GM12801 (cell line): ENCODE data around the gene ATP9B.

Source experiments
- TF ChIP-seq, protein P1 (sequence below): IDR thresholded peaks from one replicate; pipeline ENCODE4 v1.5.1; 2011; ENCODE audit warnings: control low read depth; ENCODE audit not compliant: insufficient read length; ENCODE audit errors: extremely low read depth

The ATP9B gene

DNA sequence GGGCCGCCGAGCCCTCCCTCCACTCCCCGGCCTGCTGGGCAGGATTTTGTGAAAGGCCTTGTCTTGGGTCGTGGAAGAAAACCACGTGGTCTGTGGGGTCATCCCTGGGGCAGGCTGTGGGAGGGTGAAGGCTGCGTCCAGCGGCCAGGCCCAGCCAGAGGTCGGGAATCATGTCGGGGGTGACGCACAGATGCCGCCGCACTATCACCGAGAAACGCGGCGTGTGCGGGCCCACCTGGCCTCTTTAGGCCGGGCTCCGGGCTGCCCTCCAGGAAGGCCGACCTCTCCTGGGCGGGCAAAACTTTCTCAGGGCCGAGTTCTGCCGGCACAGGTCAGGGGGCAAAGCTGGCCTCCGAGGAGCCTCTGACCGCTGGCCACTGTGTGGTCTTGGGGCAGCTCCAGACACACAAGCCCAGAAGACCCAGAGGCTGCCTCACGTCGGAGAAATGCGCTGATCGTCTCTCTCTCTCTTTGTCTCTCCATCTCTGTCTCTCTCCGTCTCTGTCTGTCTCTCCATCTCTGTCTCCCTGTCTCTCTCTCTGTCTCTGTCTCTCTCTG, 354.9 kb downstream of the ATP9B start:
- TF ChIP-seq, protein P1, sequence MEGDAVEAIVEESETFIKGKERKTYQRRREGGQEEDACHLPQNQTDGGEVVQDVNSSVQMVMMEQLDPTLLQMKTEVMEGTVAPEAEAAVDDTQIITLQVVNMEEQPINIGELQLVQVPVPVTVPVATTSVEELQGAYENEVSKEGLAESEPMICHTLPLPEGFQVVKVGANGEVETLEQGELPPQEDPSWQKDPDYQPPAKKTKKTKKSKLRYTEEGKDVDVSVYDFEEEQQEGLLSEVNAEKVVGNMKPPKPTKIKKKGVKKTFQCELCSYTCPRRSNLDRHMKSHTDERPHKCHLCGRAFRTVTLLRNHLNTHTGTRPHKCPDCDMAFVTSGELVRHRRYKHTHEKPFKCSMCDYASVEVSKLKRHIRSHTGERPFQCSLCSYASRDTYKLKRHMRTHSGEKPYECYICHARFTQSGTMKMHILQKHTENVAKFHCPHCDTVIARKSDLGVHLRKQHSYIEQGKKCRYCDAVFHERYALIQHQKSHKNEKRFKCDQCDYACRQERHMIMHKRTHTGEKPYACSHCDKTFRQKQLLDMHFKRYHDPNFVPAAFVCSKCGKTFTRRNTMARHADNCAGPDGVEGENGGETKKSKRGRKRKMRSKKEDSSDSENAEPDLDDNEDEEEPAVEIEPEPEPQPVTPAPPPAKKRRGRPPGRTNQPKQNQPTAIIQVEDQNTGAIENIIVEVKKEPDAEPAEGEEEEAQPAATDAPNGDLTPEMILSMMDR: no peak

DNA sequence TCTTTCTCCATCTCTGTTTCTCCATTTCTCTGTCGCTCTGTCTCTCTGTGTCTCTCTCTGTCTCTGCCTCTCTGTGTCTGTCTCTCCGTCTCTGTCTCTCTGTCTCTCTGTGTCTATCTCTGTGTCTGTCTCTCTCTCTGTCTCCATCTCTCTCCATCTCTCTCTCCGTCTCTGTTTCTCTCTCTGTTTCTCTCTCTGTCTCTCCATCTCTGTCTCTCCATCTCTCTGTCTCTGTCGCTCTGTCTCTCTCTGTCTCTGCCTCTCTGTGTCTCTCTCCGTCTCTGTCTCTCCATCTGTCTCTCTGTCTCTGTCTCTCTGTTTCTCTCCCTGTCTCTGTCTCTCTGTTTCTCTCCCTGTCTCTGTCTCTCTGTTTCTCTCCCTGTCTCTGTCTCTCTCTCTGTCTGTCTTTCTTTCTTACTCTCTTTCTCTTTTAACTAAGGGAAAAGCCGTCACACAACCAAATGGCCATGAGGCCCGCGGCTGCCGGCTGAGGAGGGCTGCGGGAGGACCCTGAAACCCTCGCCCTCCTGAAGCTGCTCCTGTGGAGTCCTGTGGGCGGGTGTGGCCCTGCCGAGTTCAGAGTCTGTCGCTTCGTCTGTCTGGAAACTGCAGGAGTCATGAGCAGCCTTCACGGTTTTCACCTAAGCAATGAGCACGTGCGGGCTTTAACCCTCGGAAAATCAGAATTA, 355.8 kb downstream of the ATP9B start:
- TF ChIP-seq, protein P1: no peak

DNA sequence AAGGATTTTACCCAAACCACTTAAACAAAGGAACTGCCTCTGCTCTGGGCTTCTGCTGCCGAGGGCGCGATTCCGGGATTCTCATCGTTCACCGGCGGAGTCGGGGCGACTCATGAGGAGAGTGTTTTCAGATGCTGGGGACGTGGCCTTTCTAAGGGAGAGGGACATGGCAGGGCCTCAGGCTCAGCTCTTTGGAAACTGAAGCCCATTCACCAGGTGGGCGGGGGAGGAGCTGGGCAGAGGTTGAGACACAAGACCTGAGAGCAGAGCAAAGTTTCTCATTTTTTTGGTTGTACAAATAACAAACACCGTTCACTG, 356.3 kb downstream of the ATP9B start:
- TF ChIP-seq, protein P1: no peak

DNA sequence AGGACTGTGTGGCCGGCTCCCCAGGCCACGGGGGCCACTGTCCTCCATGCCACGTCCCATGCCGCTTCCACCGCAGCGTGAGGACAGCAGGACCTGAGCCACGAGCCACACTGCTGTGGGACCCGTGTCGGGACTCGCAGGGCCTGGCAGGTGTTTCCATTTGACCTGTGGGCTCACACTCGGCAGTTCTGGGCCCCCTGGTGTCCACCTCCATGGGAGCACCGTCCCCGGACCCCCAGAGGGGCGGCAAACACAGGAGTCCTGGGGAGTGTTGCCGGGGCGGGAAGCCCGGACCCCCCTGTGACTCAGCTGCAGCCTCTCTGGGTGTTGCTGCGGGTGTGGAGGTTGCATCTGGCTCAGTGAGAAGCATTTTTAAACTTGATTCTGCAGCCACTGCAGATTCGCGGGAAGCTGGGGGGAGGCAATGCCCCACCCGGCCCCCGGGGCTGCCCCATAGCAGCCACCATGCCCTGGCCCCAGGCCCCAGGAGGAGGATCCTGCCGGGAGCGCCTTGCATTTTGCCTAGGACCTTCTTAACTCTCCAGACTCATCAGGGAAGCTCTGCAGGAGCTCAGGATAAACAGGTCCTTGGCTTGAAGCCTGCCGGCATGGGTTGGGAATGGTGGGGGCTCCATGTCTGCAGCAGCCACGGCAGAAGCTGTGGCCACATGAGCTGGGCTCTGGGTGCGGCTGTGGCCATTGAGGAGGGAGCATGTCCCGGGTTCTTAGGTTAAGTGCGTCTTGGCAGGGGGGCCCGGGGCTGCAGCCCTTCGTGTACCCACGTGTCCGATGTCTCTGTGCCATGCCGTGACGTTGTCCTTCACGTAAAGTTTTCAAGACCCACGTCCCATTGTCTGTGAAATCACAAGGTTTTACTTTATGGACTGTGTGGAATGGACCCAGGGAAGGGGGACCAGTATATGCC, 357.4 kb downstream of the ATP9B start:
- TF ChIP-seq, protein P1: no peak

DNA sequence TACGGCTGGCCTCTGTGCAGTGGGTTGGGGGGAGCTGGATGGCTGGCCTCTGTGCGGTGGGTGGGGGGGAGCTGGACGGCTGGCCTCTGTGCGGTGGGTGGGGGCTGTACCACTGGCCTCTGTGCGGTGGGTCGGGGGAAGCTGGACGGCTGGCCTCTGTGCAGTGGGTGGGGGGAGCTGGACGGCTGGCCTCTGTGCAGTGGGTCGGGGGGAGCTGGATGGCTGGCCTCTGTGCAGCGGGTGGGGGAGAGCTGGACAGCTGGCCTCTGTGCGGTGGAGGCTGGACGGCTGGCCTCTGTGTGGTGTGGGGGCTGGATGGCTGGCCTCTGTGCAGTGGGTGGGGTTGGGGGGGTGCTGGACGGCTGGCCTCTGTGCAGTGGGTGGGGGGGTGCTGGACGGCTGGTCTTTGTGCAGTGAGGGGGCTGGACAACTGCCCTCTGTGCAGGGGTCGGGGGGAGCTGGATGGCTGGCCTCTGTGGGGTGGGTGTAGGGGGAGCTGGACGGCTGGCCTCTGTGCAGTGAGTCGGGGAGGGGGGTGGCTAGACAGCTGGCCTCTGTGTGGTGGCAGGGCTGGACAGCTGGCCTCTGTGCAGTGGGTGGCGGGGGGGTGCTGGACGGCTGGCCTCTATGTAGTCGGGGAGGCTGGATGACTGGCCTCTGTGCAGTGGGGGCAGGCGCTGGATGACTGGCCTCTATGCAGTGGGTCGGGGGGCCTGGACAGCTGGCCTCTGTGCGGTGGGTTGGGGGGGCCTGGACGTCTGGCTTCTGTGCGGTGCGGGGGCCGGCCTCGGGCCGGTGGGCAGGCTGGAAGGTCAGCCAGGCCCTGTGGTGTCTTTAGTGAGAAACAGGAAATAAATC, 358.4 kb downstream of the ATP9B start:
- TF ChIP-seq, protein P1: no peak
